A673 (cell line): ENCODE results near the gene KCNMA1.

Experiments
- CTCF ChIP-seq: fragments of 300-800, 200-600 bp; sonication (generic); conservative IDR thresholded peaks from 2 replicates; pipeline ENCODE4 v1.5.1; 2017; ENCODE audit warnings: low read depth, mild to moderate bottlenecking, antibody characterized with exemption, low read length, moderate library complexity, mixed read lengths
- EZH2 ChIP-seq: fragments of 200-600 bp; sonication (generic); IDR thresholded peaks from 2 replicates; pipeline ENCODE4 v1.6.1; 2017; ENCODE audit warnings: borderline replicate concordance, low read depth, mild to moderate bottlenecking, mixed read lengths, antibody characterized with exemption, low read length; ENCODE audit not compliant: poor library complexity, severe bottlenecking

GRCh38 chr10:77308084-77308732 lies 329.4 kb downstream of the KCNMA1 start:
- TF ChIP-seq CTCF (no peak), EZH2 (no peak)
